Fibroblast of lung (primary cell): Measurements from ENCODE around the gene SORD.
"Not testable (repeated sequence)": the region's sequence is repeated elsewhere in the genome, so short reads cannot be mapped to it uniquely, and the experiment has no call there.

Experiments
- EZH2 ChIP-seq: IDR thresholded peaks from 2 replicates; pipeline ENCODE4 v1.5.1; 2012; ENCODE audit warnings: low read length, control low read depth, mild to moderate bottlenecking; ENCODE audit errors: missing control alignments
- TF ChIP-seq, protein P1 (sequence below), 2 donors: IDR thresholded peaks in 1 of 2; conservative IDR thresholded peaks in 1 of 2; 1 replicate in 1 of 2; 2 replicates in 1 of 2; pipeline ENCODE4 v1.5.1; 2011 to 2012; ENCODE audit warnings: low read length in 2 of 2, control low read depth in 1 of 2, inconsistent platforms in 1 of 2, low read depth in 1 of 2, mild to moderate bottlenecking in 1 of 2

DNA sequence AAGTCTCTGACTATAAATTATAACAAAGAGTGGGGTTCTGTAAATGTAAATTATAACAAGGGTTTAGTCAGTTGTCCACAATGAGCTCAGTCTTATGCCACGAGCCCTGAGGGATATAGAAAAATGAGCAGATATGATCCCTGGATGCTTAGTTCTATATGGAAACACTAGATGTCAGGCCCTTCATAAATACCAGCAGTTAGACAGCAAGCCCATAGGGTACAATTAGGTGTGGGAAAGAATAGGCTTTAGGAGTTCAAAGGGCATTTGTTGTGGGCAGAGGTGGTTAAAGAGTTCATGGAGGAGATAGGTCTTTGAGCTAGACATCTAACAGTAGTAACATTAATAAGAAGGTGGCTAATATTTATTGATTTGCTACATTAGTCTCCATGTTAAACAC lies 21.3 kb downstream of the SORD start:
- TF ChIP-seq, protein P1, sequence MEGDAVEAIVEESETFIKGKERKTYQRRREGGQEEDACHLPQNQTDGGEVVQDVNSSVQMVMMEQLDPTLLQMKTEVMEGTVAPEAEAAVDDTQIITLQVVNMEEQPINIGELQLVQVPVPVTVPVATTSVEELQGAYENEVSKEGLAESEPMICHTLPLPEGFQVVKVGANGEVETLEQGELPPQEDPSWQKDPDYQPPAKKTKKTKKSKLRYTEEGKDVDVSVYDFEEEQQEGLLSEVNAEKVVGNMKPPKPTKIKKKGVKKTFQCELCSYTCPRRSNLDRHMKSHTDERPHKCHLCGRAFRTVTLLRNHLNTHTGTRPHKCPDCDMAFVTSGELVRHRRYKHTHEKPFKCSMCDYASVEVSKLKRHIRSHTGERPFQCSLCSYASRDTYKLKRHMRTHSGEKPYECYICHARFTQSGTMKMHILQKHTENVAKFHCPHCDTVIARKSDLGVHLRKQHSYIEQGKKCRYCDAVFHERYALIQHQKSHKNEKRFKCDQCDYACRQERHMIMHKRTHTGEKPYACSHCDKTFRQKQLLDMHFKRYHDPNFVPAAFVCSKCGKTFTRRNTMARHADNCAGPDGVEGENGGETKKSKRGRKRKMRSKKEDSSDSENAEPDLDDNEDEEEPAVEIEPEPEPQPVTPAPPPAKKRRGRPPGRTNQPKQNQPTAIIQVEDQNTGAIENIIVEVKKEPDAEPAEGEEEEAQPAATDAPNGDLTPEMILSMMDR (conservative IDR thresholded peaks at IDR 0.05 in 1 of 2, IDR thresholded peaks at IDR 0.05 in 1 of 2; ENCODE audit: low read depth in 1 of 2, low read length in 2 of 2), result not testable (repeated sequence)
- TF ChIP-seq EZH2, result not testable (repeated sequence)
